NCI-H526 treated with DMSO at 0.1 percent for 48 hours (cell line): Measurements from ENCODE around the gene CRYGD.
"Not testable (repeated sequence)": the region's sequence is repeated elsewhere in the genome, so short reads cannot be mapped to it uniquely, and the experiment has no call there.

ENCODE experiments used
- DNase-seq: peaks from one replicate; lab custom pipeline; 2025; lab: John Stamatoyannopoulos, UW

The CRYGD gene

DNA sequence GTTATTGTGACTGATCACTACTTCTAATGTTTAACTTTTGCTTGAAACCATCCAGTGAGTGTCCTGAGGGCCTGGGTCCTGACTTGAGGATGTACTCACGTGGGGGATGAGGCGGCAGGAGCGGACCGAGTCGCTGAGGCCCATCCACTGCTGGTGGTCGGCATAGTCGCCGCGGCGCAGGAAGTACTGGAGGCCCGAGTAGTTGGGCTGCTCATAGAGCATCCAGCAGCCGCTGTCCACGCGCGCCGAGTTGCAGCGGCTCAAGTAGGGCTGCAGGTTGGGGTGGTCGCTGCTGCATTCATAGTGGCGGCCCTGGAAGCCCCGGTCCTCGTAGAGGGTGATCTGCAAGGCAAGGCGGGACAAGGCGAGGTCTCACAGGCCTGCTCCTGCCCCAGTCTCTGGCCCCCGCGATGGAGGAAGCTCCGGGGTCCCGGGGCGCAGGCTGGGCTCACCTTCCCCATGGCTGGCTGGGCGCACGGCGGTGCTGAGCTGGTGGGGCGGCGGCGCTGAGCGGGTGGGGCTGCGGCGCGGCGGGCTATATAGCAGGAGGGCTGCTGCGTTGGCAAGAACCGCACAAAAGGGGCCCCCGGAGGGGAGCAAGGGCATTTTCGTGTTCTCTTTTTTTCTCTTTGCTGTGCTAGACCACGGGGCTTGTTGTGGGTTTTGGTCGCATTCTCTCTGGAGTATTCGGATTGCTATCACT is at the start of gene CRYGD:
TSS of gene CRYGD (minus strand) at position 512 of the 703 bp plus-strand sequence. CDS start at position 461, 51 bp downstream.
- not testable (repeated sequence) for DNase-seq

DNA sequence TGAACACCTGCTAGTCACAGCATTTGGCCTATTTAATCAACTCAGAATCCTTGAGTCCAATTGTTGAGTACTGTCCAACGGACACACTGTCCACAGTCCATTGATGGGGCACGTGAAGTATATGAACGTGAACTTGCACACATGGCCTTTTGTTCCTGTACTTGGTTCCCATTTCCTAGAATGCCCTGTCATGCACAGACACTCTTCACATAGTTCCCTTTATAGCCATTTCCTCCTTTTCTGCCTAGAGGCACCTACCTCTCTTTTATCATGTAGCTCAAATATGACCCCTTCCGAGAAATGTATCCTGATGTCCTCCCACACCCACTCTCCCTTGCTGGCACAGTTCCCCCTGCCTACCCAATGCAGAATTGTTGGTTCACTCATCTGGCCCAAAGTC is 47.8 kb upstream of the CRYGD start:
- DNase-seq = no peak

DNA sequence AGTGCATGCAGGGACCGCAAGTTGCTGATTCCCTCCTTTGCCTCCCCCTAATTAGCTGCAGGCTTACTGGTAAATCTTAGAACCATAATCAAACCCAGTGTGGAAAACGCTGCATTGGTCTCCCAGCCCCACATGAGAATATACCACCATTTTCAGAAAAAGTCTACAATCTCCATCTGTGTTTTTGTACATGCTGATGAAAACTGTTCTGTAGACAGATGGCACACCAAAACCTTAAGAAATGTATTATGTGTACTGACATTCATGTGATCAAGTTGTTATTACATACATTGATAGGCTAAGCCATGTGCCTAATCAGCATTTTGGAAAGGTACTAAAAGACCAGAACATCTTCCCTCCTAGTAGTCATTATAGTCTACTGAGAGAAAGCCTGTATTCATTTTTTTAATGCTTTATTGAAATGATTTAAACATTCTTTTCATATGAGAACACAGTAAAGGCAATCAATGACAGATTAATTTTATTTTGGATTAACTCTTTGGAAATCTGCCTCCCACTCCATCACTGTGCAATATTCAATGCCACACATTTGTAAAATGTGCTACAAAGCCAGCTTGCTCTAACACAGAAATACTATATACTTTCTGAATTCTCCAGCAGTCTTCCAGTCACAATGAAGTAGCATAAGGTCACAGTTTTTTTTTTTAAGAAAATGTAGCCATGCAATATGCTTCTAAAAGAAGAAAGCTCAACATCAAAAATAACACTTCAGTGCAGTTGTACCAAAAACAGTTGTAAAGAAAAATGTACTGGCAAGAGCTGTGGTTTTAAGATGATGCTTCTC is 40.8 kb upstream of the CRYGD start:
- no peak for DNase-seq

DNA sequence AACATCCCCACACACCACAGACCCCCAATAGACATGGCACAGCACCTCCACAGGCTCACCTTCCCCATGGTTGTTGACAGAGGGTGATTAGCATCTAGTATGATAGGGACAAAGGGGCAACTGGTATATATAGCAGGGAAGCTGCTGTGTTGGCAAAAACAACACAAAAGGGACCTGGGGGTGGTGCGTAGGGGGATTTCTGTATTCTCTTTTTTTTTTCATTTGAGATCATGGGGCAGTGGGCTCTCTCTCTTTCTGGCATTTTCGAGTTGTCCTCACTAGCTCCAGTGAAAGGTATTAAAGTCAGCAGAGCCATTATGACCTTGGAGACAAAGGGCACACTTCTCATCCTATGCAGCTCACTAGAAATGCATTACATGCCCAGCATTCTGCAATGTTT is 39.2 kb upstream of the CRYGD start, which contains the start of gene CRYGA:
TSS of gene CRYGA (minus strand) at position 101 of the 400 bp plus-strand sequence. CDS start at position 68, 33 bp downstream.
- DNase-seq = no peak

DNA sequence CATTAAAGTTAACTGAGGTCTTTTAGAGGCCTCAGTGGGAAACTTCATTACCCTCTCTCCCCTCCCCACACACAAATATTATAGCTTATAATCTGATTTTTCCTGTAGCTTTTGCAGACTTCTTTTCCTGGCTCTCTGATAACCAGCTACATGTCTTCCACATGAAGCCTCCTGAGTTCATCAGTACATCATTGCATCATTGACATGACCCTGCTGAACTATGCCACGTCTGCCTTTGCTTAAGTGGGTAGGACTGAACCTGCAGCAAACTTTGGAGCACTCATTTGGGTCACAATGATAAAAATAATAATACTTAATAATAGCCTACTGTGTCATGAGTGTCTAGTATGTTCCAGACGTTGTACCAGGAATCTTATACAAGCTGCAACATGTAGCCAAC is 32.1 kb upstream of the CRYGD start:
- DNase-seq = no peak

DNA sequence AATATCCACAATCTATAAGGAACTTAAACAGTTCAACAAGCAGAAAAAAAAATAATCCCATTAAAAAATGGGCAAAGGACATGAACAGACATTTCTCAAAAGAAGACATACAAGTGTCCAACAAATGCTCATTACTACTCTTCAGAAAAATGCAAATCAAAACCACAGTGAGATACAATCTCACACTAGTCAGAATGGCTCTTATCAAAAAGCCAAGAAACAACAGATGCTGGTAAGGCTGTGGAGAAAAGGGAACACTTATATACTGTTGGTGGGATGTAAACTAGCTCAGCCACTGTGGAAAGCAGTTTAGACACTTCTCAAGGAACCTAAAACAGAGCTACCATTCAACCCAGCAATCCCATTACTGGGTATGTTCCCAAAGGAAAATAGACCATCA is 28.8 kb upstream of the CRYGD start:
- no peak for DNase-seq

DNA sequence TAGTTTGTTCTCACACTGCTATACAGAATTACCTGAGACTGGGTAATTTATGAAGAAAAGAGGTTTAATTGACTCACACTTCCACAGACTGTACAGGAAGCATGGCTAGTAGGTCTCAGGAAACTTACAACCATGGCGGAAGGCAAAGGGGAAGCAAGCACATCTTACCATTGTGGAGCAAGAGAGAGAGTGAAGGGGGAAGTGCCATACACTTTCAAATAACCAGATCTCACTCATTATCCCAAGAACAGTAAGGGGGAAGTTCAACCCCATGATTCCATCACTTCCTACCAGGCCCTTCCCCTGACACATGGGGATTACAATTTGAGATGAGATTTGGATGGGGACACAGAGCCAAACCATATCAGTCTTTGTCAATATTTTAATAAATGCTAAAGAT is 26.6 kb upstream of the CRYGD start:
- DNase-seq = no peak

DNA sequence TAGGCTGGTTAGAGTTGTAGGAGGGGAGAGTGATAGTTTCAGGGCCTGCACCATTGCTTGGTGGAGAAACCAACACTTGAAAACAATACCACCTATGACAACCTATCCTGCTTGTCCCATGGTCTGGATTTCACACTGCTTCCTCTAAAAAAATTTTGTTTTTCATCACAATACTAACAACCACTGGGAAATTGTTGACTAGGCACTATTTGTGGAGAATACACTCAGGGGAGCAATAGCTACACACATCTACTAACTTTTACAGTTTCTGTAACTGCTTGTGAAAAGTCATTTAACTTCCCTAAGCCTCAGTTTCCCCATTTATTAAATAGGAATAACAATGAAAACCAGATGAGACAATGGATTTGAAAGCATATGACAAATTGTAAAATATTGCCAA is 25.8 kb upstream of the CRYGD start:
- DNase-seq = no peak

DNA sequence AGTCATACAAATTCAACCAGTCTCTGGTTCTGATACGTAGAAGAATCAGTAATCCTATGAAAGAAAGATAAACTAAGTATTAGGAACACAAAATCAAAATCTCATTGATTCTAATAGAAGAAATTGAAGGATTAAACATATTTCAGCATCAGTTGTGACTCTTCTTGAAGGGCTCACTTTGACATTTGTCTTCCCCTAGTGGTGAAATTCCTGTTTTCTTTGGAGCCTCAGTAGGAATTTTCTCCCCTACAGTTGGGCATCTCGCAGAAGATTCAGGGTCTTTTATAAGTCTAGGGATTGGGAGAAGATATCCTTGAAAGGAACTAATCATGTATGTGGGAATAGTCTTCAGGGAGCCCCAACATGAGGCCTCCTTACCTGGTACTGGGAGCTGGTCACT is 24.5 kb upstream of the CRYGD start:
- DNase-seq = no peak

DNA sequence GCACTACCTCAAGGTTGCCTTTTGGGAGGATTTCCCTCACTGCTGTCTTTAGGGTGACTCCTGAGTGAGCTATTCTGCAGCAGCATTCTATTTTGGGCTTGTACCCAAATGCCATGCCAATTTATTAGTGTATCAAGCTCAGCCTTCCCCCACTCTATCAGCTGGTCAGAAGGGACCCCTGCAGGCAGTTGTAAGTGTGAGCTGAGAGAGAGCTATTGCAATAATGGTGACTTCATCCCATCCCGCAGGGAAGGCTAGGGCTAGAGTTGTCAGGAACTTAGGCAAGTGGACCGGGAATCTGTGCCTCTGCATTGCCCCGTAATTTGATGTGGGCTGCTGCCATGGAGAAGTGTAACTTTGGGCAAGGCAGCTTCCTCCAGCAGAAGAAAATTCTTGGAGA is 23.4 kb upstream of the CRYGD start:
- no peak for DNase-seq

DNA sequence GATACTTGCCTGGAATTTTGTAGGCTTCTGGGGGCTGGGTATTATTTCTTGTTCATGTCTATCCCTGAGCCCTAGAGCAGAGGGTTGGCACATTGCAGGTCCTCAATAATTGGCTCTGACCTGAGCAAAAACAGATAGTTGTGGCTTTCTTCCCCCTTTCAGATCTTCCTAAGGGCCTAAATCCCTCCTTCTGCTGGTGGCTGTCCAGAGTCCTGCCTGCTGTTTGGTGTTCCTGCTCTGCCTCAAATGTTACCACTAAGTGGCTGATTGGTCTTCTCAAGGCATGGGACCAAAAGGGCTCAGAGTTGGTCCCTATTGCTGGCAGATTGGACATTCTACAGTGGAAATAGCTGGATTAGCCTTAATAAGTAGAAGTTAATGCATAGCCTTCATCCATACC is 22.7 kb upstream of the CRYGD start:
- no peak for DNase-seq

DNA sequence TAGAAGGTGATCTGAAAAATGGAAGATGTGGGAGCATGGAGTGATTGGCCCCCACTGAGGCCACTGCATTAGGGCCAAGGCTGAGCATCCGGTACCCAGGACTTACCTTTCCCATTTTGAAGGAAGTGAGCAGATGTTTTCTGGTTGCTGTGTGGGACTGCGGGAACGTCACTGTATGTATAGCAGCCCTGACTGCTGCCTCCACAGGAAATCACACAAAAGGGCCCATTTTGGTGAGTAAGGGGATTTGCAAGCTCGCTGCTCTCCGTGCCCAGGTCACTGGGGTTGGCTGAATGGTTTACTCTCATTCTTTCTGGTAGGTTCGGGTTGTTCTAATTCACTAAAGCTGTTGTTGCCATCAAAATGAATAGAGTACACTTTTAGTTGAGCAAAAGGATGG is 21.7 kb upstream of the CRYGD start, which contains the start of gene CRYGB:
TSS of gene CRYGB (minus strand) at position 153 of the 400 bp plus-strand sequence. CDS start at position 115, 38 bp downstream.
- DNase-seq = no peak

DNA sequence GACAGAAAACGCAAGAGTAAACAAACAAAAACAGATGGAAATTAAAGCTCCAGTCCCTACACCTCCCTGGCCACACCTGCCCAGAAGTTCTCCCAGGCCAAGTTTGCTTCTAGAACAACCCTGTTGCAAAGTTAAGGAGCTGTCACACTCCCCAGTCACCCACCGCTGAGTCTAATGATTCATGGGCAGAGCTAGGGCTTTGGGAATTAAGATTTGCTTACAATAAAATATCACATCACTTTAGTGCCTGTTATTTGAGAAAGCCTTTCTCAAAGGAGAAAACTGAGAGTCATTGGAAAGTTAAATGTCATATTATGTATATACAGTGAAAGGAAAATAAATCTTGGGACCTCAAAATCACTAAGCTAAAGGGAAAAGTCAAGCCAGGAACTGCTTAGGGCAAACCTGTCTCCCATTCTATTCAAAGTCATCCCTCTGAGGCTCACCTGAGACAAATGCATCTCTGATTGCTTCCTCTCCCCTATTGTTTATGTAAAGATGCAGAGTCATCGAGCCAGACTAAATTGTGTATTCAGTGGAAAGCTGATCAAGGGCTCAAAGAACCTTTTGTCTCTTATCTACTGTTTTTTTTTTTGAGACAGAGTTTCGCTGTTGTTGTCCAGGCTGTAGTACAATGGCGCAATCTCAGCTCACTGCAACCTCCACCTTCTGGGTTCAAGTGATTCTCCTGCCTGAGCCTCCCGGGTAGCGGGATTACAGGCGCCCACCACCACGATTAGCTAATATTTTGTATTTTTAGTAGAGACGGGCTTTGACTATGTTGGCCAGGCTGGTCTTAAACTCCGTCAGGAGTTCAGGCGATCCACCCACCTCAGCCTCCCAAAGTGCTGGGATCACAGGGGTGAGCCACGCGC is 18.8 kb upstream of the CRYGD start:
- DNase-seq = no peak

DNA sequence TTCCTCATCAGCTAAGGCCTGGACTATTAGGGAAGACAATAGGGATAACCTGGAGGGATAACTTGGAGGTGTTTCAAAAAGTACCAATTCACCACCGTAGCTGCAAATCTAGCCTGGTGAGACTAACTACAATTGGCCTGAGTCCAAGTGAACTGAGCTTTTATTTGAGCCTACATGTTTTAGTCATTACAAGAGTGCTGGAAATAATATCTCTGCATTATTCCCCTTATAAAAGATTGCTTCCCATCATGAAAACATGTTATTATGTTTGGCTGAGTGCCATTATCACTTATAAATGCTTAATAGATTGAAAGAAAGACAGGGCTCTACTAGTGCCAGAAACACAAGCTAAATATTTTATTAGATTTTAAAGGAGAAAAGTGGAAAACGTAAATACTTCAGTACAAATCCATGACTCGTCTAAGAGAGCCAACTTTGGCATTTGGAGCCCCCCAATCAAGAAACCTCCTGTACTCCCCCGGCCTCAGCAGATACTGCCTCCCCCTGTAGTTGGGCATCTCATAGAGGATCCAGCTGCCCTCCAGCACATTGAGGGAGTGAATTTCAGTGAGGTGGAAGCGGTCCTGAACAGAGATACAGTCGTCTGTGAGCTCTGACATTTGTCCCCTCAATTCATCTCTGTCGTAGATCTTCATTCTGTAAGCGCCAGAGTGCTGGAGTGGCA is 18.1 kb upstream of the CRYGD start:
- no peak for DNase-seq

DNA sequence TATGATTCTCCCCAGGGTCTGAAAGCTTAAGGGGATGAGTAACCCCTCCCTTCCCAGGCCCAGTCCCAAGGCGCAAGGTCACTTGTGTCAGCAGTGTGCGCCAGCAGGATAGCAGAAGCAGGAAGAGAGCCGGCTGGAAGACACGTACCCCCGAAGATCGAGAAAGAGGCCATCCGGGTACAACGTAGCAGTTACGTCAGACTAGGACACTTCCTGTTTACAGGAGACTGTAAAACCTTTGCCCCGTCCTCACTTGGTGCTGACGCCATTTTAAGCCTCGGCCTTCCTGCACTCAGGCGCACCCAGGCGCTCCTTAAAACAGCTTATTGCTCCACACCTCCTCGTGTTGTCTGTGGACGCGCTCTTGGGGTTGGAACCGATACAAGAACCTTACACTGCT is 15.1 kb upstream of the CRYGD start:
- no peak for DNase-seq

DNA sequence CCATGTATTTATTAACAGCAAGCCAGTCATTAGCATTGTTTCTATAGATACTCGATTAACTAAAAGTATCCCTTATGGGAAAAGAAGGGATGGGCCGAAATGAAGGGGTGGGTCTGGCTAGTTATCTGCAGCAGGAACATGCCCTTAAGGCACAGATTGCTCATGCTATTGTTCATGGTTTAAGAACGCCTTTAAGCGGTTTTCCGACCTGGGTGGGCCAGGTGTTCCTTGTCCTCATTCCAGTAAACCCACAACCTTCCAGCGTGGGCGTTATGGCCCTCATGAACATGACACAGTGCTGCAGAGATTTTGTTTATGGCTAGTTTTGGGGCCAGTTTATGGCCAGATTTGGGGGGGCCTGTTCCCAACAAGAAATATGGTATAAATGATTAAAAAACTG is 14.0 kb upstream of the CRYGD start:
- DNase-seq = not testable (repeated sequence)

DNA sequence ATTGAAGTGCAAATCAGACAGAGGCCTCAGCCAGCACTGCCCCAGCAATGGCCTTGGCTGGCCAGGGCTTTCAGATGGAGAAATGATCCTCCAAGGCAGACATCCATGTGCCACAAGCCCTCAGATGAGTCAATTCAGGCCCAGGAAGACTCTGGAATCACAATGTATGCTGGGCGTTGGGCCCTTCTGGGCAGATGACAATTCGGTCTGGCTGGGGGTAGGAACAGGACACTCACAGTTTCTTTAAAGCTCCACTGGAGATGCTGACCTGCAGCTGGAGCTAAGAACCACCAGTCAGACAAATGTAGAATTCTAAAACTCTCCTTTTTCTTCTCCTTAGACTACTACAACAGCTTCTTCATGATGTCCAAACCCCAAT is 12.4 kb upstream of the CRYGD start:
- DNase-seq = no peak

DNA sequence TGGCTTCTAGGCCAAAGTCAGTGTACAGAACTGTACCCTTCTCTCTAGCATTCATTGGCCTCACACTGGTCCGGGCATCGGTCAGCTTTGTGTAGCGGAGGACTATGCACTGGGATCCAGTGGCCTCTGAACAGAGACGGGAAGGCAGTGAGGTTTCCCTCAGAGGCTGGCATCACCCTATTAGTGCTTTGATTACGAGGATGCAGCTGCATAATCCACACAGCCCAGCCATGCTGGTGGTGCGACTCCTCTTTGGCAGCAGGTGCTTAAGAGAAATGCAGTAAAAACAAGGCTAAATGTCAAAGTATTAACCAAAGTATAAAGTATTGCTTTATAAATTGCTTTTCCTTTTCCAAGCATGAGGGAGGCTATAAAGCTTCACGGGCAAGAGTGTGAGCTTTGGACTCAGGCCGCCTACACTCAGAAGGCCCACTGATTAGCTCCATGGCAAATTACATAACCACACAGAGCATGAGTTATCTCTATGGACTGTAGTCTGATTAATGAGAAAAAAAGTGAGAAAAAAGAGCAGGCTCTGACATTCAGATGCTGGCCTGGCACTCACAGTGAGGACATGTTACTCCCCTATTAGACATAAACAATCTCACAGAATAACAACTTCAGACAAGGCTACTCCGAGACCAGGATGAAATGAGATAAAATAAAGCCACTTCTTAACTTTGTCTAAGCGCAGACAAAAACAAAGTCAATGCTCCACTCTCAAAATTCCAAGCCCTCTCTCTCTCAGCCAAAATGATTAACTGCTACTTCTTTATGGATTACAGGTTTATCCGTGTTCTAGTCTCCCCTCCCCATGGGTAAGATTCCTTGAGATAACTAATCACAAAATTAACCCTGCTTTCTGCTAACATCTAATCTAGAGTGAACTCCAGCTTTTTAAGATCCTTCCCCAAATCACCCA is 11.7 kb upstream of the CRYGD start:
- DNase-seq = no peak

DNA sequence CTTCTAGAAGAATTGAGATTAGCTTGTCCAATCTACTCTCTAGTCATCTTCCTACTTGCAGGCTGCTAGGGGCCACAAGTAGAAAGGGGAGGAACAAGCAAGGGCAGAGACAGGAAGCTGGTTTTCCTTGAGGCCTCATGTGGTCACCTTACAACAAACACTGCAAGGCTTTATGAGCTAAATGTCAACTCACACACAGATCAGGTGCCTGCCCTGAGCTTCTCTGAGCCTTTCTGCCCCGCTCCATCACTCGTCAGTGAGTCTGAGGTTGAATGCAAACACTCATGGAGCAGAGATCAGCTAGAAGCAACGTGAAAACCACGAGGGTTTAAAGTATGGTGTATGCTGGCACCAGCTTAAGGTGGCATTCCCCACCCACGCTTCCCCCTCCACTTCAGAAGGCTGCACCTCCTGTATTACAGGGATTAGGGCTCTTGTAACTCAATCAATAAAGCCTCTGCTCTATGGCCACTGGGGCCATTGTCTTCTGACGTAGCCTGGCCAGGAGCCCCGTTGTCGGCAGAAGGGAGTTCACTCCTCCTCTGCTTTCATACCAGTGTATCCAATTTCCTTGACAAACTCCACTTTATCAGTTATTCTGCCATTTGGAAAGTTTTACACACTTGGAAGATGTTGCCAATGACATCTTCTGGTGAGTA is 10.7 kb upstream of the CRYGD start:
- DNase-seq = no peak

DNA sequence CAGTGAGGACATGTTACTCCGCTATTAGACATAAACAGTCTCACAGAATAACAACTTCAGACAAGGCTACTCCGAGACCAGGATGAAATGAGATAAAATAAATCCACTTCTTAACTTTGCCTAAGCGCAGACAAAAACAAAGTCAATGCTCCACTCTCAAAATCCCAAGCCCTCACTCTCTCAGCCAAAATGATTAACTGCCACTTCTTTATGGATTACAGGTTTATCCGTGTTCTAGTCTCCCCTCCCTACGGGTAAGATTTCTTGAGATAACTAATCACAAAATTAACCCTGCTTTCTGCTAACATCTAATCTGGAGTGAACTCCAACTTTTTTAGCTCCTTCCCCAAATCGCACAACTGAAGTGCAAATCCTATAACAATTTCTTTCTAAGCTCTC is 6.4 kb upstream of the CRYGD start:
- DNase-seq = no peak
